ENCODE results near the gene TMEM196.

GRCh38 chr7:19728716-19729115, 44.7 kb downstream of the TMEM196 start:
- no peak for TF ChIP-seq EZH2 (IDR thresholded peaks at IDR 0.05)
- no peak for TF ChIP-seq POLR2AphosphoS5 (IDR thresholded peaks at IDR 0.05; ENCODE audit: borderline replicate concordance, low read depth, low read length)
- TF ChIP-seq FOXP2 (optimal IDR thresholded peaks at IDR 0.05; ENCODE audit: control extremely low read depth, extremely low read length, insufficient read depth): peak; percentile 14
